ENCODE measurements around the gene CNPY1. TPM values are rescaled to one million over a fixed set of nuclear protein-coding genes. Genes with fewer than 3 reads are reported as not detected.

Gene CNPY1
- total and polyA plus RNA-seq, 9 of the 15 experiments (the other 6 are each of a cell fraction or from before 2014, with no cell fraction given), result not detected

- TF ChIP-seq NKRF (IDR thresholded peaks at IDR 0.05; ENCODE audit: borderline replicate concordance) (0 out of 2 replicates have a peak, but pooled peaks have one; percentile 46), BCOR (IDR thresholded peaks at IDR 0.05) (peak; percentile 34; the same call in 1 of the 2 replicates), ZBTB26 (CRISPR knock-in tag; IDR thresholded peaks at IDR 0.05) (0 out of 2 replicates have a peak, but pooled peaks have one; percentile 69), KDM1A (IDR thresholded peaks at IDR 0.05) (peak in 1 of 2 experiments; percentile 69; a peak in 2 of 4 replicates), HLTF (IDR thresholded peaks at IDR 0.05) (peak; percentile 80; the same call in 1 of the 2 replicates), SMARCA5 (IDR thresholded peaks at IDR 0.05) (peak; percentile 69; the same call in 1 of the 2 replicates), ZNF644 (tag; IDR thresholded peaks at IDR 0.05; ENCODE audit: low read depth) (no peak), ZNF232 (CRISPR knock-in tag; IDR thresholded peaks at IDR 0.05) (no peak), SMARCA4 (IDR thresholded peaks at IDR 0.05) (0 out of 2 replicates have a peak, but pooled peaks have one; percentile 5), FOXK2 (conservative IDR thresholded peaks at IDR 0.05 in 1 of 2, IDR thresholded peaks at IDR 0.05 in 1 of 2; ENCODE audit: low read depth in 2 of 2) (peak; percentile 43 to 44; a peak in 1 of 4 replicates), ELF4 (CRISPR knock-in tag; IDR thresholded peaks at IDR 0.05) (0 out of 2 replicates have a peak, but pooled peaks have one; percentile 43), MLLT1 (IDR thresholded peaks at IDR 0.05) (peak; percentile 57 to 63; a peak in 1 of 4 replicates), ZBTB5 (IDR thresholded peaks at IDR 0.05) (0 out of 2 replicates have a peak, but pooled peaks have one; percentile 20), HBP1 (CRISPR knock-in tag; IDR thresholded peaks at IDR 0.05) (0 out of 2 replicates have a peak, but pooled peaks have one; percentile 39), FOXA1 (IDR thresholded peaks at IDR 0.05; ENCODE audit: borderline replicate concordance) (no peak), ARHGAP35 (IDR thresholded peaks at IDR 0.05; ENCODE audit: partially characterized antibody) (peak; percentile 22), GTF2E2 (tag; IDR thresholded peaks at IDR 0.05) (no peak)
These were observed 39.2 kb upstream of the CNPY1 start (continued) for GRCh38 chr7:155585532-155585895.

All from K562 (cell line).